AG04449 (cell line): Measurements from ENCODE around the gene GGA2.

Experiments used
- CTCF ChIA-PET: fragments of 350-600 bp; formaldehyde crosslinking; extraction: SDS; loops from one replicate; lab custom pipeline; 2021; ENCODE audit warnings: antibody characterized with exemption; lab: Yijun Ruan, JAX
- POLR2A ChIA-PET: fragments of 400-600, 350-600 bp; formaldehyde crosslinking; extraction: SDS; loops from one replicate; lab custom pipeline; 2020; ENCODE audit warnings: antibody characterized with exemption, inconsistent platforms; lab: Yijun Ruan, JAX
- DNase-seq: peaks from one replicate; pipeline ENCODE4 v3.0.0-alpha.2; 2010; ENCODE audit warnings: low read depth, low spot score
- H3K4me3 ChIP-seq: 2 replicates; pipeline ENCODE4 v1.5.1; 2011; ENCODE audit warnings: low read depth, mild to moderate bottlenecking, control low read depth, low read length
- TF ChIP-seq, protein P1 (sequence below): IDR thresholded peaks from one replicate; pipeline ENCODE4 v1.5.1; 2011; ENCODE audit warnings: mild to moderate bottlenecking, moderate library complexity, low read length, control low read depth, inconsistent platforms; ENCODE audit not compliant: insufficient read depth; ENCODE audit errors: missing control alignments

The GGA2 gene

DNA sequence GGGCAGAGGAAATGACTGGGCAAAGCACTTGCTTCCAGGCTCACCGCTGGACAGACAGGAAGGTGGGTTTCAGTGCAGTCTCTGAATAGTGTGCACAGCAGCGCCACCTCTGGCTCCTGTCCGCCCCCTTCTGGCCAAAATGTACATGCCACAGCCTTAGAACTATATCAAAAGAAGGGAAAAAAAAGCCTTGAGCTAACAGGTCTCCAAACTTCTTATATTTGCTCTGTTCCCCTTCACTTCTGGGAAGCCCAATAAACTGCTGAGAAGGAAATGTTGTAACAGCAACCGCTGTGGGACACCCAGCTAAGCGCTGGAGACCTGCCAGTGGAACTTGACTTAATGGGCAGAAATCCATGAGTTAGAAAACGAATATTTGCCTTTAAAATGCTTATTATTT is 74.8 kb downstream of the GGA2 start:
- CTCF ChIA-PET = interaction anchor here (0.6 to 7.9 kb wide), 48 partner anchors 10 to 537 kb away, joined by 3 to 245 read pairs (median 6); partner anchors contain the start of genes COG7, GGA2 and SCNN1G

DNA sequence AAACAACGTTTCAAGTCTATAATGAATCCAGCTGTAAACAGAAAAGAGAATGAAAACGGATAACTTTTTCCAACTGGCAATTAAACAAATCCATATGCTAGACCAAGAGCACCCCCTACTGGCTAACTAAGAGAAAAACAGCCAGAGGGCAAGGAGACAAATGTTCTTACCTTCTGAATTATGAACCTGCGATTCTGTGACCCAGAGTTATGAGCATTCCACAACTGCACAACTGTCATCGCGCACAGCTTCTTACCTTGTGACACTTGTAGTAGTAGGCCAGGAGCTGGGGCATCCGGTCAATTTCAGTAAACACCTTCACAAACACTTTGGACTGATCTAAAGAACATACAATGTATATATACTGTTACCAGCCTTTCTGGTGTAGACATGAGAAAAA is 75.9 kb downstream of the GGA2 start:
- DNase-seq = no peak
- CTCF ChIA-PET = interaction anchor here (0.6 to 7.9 kb wide), 56 partner anchors 9 to 752 kb away, joined by 3 to 245 read pairs (median 6); partner anchors contain the start of genes COG7, GGA2 and SCNN1G
- POLR2A ChIA-PET = no interaction called here
- no peak overlapping the region for H3K4me3 ChIP-seq
- TF ChIP-seq, protein P1, sequence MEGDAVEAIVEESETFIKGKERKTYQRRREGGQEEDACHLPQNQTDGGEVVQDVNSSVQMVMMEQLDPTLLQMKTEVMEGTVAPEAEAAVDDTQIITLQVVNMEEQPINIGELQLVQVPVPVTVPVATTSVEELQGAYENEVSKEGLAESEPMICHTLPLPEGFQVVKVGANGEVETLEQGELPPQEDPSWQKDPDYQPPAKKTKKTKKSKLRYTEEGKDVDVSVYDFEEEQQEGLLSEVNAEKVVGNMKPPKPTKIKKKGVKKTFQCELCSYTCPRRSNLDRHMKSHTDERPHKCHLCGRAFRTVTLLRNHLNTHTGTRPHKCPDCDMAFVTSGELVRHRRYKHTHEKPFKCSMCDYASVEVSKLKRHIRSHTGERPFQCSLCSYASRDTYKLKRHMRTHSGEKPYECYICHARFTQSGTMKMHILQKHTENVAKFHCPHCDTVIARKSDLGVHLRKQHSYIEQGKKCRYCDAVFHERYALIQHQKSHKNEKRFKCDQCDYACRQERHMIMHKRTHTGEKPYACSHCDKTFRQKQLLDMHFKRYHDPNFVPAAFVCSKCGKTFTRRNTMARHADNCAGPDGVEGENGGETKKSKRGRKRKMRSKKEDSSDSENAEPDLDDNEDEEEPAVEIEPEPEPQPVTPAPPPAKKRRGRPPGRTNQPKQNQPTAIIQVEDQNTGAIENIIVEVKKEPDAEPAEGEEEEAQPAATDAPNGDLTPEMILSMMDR = peak; percentile 65

More for the DNA sequence above, 74.8 kb downstream of the GGA2 start:
- POLR2A ChIA-PET = interaction anchor here (0.6 kb wide), 1 partner anchor 38 kb away, joined by 4 read pairs; no protein-coding TSS in a partner anchor
- TF ChIP-seq, protein P1 = peak; percentile 86
- no peak overlapping the region for H3K4me3 ChIP-seq
- no peak for DNase-seq

DNA sequence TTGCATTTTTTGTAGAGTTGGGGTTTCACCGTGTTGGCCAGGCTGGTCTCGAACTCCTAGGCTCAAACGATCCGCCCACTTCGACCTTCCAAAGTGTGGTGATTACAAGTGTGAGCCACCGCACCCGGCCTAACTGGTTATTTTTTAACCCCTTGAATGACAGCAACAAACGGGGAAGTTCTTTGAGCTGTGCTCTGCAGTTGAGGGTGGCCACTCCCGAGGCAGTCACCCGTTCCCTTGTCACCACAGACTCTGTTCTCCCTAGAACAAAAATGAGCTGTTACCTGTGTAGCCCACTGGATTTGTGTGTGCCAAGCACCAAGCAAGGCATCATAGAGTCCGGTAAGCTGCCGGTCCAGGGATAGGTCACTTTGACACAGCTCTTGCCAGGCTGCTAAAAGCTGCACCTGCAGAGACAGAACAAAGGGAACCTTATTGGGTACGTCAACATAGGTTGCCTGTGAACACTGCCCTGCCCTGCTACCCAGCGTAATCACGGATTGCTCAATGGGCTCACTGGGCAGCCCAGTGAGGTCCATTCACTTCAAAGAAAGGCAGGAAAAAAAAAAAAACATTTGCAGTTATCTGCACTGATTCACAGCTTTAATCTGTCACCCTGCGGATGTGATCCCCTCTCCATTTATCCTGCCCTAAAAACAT is 76.9 kb downstream of the GGA2 start:
- no peak for DNase-seq
- H3K4me3 ChIP-seq = no peak overlapping the region
- POLR2A ChIA-PET = no interaction called here
- TF ChIP-seq, protein P1 = no peak
- CTCF ChIA-PET = interaction anchor here (0.6 to 7.9 kb wide), 40 partner anchors 8 to 621 kb away, joined by 3 to 245 read pairs (median 6); partner anchors contain the start of genes COG7 and SCNN1G

DNA sequence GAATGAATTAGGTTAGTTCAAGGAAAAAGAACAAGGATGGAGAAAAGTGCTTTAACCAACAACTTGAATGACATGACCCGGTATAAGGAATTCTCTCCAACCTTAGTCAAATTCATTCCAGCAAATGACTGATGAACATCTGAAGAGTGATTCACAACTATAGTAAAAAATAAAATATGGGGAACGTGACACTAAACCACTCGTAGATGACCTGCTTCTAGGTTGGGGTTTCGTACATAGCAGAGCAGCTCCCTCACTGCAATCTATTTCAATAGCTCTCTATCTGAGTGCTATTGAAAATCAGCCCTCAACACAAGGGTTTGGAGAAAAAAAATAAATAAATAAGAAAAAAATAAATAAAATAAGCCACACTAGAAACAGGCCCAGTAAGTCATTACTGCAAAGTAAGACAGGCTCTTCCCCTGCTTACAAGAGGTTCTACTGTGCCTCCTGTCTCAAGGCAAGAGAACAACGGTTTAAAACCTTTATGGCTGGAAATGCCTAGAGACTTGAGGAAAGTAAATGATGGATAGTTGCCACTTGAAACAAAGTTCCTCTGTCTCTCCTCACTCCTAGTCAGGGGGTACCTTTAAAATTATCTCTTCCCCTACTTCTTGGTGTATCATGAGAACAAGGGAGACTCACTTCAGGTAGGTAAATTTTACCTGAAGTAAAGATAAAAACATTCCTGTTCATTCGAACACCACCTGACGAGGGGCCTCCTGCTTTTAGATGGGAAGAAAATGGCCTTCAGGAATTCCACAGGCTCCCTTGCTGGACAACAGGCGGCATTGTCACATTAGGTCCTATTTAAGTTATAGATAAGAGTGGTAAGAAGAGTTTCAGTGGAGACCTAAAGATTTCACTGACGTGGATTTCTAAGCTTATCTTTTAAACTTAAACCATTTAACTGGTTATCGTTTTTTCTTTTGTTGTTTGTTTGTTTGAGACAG is 77.8 kb downstream of the GGA2 start:
- POLR2A ChIA-PET = interaction anchor here (0.7 kb wide), 1 partner anchor 9 kb away, joined by 3 read pairs; no protein-coding TSS in a partner anchor
- CTCF ChIA-PET = interaction anchor here (0.5 to 7.9 kb wide), 18 partner anchors 7 to 620 kb away, joined by 3 to 245 read pairs (median 20); partner anchors contain the start of genes COG7 and SCNN1G
- H3K4me3 ChIP-seq = no peak overlapping the region
- DNase-seq = no peak
- TF ChIP-seq, protein P1 = no peak

DNA sequence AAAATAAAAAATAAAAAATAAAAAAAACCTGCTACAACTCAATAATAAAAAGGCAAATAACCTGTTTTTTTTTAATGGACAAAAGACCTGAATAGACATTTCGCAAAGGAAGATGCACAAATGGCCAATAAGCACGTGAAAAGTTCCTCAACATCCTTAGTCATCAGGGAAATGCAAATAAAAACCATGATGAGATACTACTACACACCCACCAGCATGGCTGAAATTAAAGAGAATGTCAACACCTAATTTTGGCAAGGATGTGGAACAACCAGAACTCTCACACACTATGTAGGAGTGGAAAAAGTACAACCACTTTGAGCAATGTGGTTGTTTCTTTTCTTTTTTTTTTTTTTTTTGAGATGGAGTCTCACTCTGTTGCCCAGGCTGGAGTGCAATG is 81.9 kb downstream of the GGA2 start:
- no peak for DNase-seq
- CTCF ChIA-PET = no interaction called here
- H3K4me3 ChIP-seq = no peak overlapping the region
- TF ChIP-seq, protein P1 = no peak
- POLR2A ChIA-PET = no interaction called here
